HG02623 (cell line): ENCODE results near the gene ELMO1.

Experiments used
- ATAC-seq: cut with Tn5 transposase; IDR thresholded peaks from one replicate; pipeline ENCODE4 v1.9.1; 2021; ENCODE audit warnings: moderate library complexity; ENCODE audit not compliant: unreplicated experiment

ELMO1 gene

DNA sequence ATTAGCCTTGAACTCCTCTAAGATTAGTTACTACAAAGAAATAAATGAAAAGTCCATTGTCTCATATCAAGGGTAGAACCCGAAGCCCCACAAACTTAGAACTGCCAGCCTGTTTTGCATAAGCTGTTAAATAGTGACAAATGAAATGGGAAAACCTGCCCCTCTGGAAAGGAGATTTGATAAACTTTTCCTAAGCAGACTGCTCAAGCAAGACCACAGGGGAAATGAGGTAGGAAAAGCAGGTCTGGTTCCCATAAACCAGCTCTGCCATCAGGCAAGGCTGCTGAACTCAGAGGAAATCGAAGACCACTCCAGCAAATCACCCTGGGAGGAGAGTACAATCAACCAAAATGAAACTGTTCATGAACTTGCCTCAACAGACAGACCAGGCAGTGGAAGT, 542.8 kb downstream of the ELMO1 start:
- no peak for ATAC-seq

DNA sequence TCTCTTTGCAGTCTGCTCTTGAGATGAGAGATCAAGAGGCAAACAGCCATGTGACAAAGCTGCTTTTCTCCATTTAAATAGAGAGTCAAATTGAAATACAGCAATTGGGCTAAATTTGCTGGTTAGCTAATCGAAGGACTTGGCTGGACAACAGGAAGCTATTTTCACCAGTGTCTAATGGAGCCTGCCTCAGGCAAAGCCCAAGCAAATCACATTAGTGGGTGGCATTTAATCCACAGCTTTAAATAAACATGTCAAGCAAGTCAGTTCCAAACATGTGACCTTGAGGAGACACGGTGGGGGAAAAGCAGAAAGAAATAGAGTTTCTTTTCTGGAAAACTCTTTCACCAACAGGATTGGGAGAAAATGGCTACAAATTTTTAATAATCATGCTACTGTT, 543.9 kb downstream of the ELMO1 start:
- ATAC-seq, result no peak

DNA sequence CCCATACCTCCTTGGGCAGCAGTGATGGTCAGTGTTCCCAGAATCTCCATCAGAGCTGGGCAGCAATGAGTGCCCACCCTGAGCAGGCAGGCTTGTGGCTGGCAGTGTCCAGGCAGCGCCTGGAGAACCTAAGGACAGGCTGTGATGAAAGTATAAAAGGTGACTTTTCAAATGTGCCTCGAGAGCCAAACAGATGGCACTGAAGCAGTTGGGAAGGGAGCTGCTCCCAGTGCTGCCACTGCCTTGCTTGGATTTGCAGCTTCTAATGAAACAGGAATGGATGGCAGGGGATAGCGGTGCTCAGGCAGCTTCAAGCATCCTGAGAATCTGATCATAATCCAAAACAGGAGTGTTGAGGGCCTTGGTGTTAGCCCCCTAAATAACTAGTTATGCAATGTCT, 544.6 kb downstream of the ELMO1 start:
- no peak for ATAC-seq

DNA sequence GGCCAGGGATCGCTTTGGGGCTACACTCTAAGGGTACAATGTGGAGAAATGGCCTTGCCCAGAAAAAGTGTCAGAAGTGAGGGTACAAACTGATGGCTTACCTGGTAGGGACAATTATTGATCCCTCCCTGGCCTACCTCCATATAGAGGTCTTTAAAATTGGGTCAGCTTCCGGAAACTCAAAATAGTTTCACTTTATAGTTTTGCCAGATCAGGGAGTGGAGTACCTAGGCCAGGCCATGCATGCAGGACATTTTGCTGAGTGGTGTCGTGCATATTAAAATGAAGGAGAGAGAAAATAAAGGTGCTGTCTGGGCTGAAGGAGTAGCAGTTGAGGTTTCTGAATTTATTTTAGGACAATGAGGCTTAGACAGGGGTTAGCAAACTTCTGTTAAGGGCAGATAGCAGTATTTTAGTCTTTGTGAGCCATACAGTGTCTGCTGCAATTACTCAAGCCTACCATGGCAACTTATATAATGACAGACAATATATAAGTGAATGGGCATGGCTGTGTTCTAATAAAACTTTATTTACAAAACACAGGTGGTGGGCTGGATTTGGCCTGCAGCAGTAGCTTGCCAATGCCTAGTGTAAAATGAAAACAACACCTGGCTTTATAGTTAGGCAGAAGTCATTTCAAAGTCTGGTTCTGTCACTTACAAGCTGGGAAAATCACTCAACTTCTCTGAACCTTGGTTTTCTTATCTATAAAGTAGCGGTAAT, 547.5 kb downstream of the ELMO1 start:
- no peak for ATAC-seq

DNA sequence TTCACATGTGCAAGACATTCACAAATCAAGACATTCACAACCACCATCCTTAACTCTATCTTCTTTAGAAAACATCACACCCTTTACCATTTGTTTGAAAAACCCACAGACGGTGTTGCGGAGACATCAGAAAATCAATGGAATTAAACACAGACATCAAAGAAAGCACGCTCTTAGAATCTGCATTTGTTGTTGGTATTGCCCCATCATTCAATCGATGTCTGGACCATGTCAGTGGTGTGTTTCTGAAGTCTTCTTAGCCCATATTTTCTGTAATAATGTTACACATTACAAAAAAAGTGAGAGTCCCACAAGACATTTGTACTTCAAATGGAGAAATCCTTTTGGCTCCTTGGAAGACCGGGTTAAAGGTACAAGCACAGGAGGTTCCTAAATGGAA, 550.5 kb downstream of the ELMO1 start:
- ATAC-seq, result no peak

DNA sequence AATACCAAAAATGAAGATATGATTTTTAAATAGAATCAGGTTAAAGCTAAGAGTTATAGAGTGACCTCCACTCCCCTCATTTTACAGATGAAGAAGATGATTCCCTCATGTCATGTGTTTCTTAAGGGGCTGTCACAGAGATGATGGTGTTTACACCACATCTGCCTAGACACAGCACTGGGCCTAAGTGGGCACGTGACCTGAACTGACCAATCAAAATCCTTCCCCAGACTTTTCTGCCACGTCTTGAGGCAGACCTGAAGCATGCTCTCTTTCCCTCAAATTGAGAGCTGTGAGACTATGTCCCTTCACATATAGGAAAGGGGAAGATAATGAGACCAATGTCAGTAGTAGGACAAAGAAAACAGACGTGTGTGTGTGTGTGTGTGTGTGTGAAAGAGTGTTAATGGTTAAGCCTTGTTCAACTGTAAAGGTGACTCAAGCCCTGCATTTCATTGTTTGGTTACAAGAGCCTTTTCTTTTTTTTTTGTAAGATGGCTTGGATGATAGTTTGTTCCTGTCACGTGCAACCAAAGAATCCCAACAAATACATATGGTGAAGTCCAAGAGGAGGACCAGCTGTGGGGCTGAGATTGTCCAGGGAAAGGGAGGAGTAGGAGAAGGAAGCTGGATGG, 551.6 kb downstream of the ELMO1 start:
- no peak for ATAC-seq

DNA sequence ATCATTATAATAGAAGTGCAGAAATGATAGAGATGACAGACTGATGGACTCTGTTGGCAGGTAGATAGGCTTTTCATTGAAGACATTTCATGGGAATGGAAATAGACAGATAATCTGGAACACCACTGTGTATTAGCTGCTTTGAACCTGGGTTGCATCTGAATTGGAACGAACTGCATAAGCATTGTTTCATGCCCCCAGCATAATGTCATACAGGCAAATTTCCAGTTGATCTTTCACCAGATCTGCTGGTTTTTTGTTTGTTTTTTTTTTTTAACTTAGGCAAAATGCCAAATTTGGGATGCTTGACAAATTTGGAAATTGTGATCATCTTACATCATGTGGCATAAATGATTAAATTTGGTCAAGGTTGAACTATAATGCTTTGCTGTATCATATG, 552.2 kb downstream of the ELMO1 start:
- no peak for ATAC-seq

DNA sequence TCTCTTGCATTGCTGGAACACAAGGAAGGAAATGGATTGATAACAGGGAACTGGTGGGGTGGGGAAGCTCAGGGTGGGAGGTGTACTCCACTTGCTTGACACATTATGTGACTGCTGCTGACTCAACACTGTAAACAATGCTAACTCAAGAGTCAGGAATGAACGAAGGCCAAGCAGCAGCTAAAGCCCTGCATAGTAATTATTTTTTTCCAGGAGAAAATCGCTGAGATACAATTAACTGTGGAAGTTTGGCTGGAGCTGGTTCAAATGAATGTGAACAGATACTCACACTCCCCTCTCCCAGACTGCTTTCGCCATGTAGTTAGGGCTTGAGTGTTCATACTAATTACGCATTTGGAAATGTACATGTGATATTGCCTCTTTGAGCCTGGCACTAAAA, 553.5 kb downstream of the ELMO1 start:
- ATAC-seq, result no peak

DNA sequence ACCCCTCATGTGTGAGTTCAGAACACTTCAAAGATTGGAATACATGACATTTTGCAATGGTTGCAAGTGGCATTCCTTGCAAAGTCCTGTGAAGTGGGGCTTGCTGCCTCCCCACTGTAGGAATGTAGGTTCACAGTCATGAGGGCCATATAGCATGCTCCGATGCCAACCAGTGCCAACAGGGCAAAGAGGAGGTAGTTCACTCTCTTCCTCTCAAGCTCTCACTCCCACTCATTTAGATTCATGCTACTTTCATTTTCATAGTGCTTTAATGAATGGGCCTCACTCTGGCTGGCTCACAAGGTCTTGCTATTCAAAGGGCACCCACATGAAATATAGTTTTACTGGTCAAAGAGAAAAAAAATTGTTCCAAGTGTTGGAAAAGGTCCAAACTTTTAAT, 554.5 kb downstream of the ELMO1 start:
- ATAC-seq, result no peak

DNA sequence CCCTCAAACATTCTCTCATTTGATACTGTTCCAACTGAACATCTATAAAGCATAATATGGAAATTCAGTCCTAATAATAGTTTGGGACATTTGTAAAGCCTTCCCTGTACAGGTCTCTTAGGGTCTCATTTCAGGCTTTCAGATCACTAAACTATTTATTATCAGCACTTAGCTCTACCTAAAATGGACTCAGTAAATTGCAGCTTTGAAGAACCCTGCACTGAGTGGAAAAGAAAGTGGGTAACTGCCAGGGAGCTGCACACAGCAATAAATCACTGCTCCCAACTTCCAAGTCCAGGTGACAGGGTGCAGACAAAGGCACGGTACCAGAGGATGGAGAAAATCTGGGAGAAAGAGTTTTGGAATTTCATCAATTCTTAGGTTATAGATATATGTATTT, 559.5 kb downstream of the ELMO1 start:
- ATAC-seq, result no peak

DNA sequence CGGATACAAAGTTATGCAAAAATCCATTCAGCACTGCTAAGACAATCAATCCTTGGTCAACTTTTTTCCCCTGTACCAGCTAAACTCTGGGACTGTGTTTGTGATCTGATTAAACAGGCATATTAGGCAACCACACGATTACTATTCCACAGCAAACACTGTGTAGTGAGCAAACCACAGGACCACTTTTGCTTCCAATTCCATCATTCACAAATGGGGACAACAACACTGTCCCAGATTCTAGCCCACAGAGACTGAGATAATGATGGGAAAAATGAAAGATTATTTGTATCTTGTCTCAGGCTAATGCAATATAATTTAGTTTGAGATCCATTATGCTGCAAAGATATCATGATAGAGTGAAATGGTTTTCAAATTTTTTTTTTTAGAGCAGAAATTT, 560.7 kb downstream of the ELMO1 start:
- no peak for ATAC-seq

DNA sequence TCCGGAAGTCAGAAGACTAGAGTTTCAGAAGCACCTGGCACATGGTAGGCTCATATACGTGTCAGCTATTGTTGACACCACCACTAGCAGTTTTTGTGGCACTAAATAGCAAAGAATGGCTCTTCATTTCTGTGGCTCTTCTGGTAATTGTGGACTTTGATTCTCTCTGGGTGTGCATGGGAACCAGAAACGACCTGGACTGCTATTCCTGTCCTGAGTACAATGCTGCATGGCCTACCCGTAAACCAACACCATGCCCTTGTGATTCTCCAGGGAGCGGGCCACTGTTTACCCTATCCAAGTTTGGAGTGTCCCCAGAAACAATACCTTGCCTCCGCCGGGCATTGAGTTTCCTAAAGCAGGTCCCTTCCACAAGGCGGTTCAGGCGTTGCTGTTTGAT, 561.4 kb downstream of the ELMO1 start:
- no peak for ATAC-seq

DNA sequence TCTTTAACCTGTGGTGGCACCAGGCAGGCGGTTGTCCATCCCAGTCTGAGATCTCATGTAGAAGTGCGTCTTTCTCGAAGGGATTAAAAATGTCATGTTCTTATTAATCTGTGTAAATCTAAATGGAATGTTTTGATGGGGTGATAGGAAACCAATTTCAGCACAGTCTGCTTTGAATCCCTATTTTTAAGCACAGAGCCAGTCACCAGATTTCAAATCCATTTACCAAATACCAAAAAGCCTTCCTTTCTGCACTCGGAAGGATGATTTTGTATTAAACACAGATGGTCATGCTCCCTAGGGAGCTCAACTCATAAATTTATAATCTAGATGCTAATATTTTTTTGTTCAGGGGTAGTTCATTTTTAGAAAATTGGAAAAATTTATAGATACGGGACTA, 563.8 kb downstream of the ELMO1 start:
- no peak for ATAC-seq

DNA sequence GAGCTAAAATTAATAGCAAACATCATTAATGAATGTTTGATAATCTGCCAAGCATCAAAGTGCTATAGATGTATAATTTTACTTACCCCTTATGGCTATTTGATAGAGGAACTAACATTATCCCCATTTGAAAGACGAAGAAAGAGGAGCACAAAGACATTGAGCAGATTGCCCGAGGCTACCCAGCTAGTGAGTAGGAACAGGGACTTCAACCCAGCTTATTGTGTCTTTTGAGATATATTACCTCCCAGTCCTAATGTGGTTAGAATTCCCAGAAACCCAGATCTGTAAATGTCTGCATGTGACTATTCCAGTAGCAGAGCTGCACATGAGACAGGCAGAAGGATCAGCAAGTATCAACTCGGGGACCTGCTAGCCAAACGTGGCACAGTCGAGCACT, 564.3 kb downstream of the ELMO1 start:
- no peak for ATAC-seq

DNA sequence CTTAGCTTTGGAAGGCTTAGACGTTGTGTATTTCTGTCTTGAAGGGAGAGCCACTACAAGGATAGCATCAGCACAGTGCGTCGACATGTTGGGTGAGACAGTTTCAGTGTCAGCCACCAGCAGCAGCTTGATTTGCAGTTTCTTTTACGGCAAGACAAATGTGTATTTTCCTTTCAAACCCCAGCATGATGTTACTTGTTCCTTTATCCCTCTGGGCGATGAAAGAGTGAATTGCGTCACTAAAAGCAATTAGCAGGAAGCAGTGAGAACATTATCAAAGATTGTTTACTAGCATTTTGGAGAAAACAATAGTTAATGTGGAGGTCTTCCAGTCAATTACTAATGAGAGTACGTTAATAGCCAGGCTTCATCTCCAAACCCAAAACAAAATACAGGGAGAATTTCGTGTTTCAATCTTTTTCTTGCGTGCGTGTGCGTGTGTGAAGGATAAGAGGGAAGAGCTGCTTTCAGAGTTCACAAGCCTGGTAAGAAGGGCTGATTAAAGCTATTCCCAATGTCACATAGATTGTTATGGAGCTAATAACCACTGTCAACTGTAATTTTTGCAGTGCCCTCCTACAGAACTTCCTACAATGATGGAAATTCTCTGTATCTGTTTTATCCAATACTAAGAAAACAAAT, 567.3 kb downstream of the ELMO1 start:
- ATAC-seq, result no peak

DNA sequence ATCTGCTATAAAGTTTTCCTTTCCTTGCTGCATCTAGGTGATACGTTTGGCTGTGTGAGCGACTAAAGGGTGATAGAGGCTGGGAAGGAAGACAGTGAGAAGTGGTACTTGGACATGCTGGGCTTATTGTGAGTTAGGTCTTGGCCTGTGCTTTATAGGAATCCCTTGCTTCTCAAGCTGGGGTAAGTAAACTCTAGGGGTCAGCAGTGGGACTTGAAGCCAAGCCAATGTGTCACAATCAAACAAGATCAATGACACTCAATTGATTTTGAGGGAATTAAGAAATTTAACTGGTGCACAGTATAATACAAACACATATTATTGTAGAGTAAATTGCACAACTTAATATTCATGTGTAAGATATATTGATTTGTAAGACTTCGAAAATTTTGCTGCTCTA, 568.6 kb downstream of the ELMO1 start:
- no peak for ATAC-seq

DNA sequence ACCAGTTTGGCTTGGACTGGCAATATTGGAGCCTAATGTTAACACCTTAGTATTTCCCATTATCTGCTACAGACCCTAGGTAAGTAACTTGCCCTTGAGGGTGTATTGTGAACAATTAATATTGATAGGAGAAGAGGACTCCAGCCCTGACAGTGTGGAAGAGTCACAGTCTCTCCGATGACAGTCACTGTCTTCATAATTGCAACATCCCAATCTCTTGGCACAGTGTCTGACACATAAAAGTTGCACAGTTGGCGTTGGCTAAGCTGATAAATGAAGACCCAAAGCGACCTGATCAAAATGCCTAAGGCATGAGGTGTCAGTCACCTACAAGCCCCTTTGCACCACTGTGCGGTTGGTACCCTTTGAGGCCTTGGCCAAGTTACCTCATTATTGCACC, 569.6 kb downstream of the ELMO1 start:
- no peak for ATAC-seq

DNA sequence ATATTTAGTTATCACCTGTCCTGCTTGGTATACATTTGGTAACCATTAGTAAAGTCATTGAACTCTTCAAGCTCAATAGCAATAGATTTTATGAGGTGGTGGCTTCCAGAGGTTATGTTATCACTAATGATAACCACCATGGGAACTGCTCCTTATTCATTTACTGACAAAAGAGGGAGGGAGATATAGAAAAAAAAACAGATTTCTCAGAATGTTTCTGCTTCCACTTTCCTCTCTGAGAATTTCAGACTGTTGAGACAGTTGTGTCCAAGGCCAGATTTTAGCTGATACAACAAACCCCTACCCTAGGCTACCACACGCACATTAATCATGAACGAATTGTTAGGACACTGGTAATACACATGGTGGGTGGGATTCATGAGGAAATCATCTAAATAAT, 570.4 kb downstream of the ELMO1 start:
- ATAC-seq, result no peak

DNA sequence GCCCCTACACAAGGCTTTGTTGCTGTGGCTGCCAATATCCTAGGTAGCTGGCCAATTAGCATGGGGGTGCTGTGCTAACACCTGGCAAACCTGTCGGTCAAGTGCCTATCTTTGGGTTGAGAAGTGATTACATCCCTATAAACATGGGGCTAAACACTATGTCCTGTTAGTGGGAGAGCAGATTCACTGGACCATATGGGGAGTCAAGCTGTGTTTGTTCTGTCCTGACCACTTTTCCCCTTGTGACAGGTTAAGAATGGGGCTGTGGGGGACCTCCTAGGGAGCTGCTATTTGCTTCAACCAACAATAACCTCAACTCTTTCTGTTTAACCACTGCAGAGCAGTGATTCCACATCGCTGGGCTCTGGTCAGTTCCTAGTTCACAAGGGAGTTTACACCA, 572.9 kb downstream of the ELMO1 start:
- no peak for ATAC-seq

DNA sequence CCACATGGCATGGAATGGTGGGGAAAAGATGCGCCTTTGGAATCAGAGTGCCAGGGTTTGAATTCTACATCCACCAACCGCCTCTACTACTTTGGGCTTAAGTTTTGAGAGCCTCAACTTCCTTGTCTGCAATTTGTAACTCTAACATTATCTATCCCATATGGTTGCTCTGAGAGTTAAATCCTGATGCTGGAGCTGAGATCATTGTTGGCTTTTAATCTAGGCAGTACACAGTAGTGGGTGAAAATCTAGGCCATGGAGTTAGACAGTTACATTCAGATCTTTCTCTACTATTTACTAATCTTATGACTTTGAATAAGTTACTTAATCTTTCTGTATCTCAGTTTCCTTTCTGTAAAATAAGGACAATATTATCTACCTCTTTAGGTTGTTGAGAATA, 574.6 kb downstream of the ELMO1 start:
- no peak for ATAC-seq

DNA sequence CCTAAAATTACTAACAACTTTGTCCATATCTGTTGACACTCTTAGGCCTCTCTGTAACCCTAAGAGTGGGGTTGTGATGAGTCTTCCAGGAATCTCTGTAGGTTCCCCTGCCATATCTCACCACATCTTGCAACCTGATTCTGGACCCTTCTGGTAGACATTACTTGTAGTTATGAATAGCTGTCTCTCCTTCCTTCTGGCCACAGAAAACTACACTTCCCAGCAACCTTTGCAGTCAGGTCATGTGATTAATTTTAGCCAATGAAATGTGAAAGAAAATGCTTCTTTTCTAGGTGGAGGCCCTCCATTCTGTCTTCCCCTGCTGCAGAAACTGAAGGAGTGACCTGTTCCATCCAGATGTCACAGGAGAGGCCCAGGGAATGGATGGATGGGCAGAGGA, 576.8 kb downstream of the ELMO1 start:
- no peak for ATAC-seq

DNA sequence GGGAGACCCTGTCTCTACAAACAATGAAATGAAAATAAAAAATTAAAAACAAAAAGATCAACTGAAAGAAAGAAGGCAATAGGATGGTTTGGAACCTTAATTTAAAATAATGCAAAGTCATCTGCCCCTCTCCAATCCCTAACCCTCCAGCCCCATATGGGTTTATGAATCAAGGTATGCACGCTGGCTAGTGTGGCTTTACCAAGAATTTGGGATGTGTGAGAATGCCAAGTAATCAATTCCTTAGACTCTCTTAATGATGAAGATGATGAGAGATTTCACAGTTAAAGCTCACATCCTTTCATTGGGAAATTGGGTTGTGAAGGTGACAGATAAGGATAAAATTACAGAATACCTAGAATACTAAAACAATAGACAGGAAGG, 577.3 kb downstream of the ELMO1 start:
- ATAC-seq, result no peak
